Measurements from ENCODE around the gene LYST.
A peak's percentile ranks its signal among the peaks of the same experiment; 100 is the strongest.

The LYST gene

DNA sequence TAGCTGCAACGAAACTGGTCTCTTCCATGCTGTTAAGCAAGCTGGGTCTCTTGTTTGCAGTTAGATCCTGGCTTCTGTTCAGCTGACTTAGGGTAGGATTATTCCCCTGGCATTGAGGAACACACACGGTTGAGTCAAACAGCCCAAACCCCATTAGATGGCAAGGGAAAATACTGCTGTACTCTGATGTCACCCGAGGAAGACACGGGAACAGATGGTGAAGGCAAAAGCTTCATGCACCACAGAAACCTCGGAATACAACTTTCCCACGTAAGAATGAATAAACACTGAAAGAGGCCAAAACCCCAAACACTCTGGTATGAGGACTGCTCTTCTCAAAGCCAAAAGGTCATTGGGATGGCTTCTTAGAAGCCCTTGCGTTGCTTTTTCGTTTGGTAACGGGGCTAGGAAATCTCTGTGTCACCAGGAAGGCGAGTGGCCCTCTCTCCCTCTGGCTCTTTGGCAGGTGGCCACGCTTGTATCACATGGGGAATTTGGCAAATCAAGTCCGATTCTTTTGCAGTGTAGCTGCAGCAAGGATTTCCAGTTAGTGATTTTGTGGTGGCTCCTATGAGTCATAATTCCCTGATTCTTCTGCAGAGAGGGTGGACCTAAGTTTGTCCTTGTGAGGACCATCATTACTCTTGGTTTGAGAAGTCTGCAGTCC is 16.7 kb upstream of the LYST start:
- no peak for DNase-seq

DNA sequence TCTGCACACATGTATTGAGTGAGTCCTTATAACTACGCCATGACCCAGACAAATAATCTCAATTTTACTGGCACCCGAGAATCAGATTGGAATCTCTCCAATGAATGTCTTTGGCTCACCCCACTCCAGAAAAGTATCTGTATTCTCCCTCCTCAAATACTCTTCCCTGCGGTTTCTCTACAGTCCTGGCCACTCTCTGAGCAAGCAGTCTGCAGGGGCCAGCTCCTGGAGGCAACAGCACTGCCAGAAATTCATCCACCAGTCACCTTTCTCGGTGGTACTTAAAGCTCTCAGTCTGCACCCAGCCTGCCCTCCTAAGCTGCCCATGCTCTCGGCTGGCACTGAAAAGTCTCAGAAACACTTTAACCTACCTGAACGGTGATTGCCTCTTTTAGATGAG is 16.1 kb upstream of the LYST start:
- DNase-seq = no peak

DNA sequence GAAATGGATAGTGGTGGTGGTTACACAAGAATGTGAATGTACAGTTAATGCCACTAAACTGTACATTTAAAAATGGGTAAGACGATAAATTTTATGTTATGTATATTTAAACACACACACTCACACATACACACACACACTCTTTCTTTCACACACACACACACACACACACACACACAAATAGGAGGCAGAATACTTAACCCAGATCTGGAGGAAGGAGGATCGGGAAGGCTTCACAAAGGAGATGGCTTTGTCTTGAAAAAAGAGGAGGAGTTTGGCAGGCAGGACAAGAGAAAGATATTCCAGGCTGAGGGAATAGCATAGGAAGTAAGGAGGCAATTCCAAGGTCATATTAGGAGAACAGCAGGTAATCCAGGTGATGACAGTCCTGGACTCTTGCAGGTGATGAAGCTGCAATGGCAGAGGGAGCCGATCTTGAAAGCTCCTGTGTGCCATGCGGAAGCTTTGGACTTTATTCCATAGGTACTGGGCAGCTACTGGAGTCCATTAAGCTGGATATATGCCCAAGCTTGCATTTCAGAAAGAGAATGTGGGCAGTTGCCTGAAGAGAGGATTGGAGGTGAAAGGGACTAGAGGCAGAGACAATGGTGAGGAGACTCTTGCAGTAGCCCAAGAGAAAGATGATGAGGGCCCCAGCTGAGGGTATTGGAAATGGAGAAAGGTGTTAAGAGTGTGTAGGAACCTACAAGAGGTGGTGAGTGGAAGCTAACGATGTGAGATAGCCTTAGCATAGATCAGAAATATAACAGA is 15.4 kb upstream of the LYST start:
- DNase-seq = no peak

DNA sequence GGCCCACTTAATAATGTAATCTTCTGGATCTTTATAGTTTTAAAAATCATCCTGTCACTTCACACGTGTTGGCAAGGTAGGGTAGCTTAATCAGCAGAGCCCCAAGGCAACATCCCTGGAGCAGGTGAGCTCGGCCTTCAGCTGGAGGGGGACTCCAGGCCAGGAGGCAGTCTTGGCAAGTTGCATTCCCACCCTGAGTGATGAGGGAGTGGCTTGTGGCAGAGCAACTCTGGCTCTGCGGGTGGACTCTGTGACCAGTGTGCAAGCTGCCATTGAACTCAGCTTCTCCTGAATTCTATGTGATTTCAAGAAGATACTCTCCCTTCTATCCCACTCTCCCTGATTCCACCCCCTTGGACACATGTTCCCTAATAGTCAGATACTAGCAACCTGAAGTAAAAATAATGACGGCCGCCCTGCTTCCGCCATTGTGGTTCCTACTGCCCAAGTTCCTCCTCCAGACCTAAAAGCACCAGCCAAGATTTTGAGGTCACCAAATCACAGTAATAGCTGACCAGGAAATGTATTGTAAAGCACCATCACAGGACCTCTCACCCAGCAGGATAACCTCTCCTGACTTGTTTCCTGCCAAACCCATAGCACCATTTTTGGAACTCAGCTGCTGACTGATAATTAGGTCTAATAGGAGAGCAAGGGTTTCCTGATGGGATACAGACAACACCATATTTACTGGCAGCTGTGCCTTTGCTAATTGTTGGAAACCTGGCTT is 11.5 kb upstream of the LYST start:
- no peak for DNase-seq

DNA sequence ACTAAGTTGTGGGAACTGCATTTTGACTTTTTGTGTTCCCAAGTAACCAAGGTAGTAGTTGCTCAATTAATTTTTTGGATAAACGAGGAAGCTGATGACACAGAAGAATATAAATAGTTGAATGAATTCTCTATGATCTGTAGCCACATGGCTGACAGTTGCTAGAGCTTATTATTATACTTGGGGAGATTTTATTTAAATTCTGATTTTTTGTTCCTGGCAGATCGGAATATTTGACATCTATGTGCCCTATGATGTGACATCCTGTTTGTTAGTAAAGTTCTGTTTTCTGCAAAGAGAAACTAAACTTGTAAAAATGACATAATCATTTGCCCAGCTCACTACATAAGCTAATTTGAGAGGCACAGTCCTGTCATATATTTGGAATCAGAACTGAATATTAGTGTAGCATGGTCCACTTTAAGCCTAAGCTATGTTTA is 9.7 kb upstream of the LYST start:
- no peak for DNase-seq

DNA sequence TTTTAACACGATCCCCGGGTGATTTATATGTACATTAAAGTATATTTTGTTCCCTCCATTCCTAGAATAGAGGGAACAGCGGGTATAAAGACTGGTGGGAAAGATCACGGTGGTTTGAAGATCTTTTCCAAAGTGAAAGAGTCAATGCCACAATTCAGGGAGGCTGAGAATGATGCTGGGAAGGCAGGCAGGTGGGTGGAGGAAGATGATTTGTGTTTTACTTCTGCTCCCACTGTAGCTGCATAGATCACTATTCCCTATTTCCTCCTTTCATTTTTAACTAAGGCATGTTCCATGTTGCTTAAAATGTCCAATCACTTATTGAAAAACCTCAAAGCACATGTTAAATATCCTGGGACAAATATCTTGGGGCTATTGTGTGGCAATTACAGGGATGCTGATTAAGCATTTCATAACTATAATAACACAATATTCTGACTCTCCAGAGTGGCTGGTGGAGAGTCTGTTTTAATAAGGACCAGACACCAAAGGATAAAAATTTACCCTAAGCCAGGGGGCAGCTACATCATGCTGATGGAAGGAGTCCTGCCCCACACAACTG is 8.4 kb upstream of the LYST start:
- DNase-seq = no peak

DNA sequence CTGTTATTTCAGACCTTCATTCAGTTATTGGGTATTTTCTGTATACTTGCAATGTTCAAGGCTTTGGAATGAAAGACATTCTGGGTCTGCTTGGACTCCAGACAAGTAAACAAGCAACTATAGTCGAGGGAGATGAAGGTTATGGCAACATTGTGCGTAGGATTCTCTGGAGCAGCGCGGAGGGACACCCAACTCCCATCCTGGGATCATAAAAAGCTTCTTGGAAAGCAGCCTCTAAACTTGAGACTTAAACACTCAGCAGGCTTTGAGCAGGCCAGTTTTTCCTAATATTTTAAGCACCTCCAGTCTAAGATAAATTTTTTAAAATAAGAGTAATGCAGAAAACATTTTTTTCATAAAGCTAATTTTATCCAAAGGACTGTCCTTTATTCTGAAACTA is 7.6 kb upstream of the LYST start:
- DNase-seq = no peak

DNA sequence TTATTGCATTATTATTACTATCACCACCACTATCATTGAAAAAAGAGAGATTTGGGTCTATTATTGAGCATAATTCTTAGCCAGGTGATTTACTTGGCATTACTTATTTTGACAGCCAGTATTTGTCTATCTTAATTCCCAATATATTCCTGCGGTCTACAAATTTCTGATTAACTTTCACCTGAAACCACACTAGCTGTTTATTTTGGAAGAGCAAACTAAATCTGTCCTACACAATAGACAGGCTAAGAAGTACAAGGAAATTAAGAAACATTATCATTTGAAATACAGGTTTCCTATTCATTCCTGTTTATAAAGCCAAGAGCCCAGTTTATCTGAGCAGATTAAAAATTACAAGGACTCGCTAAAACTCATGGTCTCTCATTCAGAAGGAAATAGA is 6.9 kb upstream of the LYST start:
- no peak for DNase-seq

DNA sequence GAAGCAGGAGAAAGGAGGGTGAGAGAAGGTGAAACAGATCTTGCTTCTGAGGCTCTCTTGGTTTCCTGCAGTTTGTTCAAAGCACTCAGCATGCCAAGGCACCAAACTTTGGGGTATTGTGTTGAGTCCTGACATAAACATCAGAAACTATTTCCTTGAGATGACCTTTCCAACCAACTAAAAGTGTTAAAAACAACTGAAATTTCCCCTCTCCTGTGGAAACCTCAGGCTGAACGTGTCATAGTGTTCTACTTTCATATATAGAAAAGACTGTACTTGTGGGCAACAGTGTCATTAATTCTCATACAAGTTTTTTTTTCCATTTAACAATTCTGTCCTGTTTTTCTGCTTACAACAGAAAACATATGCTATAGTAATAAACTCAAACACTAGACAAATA is 6.3 kb upstream of the LYST start:
- no peak for DNase-seq

DNA sequence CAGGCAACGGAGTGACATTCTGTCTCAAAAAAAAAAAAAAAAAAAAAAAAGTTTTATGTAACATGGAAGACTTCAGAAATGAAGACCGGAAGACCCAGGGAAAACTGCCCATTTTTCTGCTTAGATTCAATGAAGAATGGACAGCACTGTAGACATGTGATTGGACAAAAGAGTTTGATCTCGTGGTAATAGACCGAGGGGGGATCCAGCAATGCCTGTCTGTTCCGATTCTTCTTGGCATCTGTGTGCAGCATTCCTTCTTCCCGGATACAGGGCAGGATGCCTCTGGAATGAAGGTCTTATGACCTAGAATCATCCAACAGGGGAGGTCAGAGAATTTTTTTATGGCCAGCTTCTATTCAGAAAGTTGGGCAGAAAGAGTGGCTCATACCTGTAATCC is 5.6 kb upstream of the LYST start:
- no peak for DNase-seq

DNA sequence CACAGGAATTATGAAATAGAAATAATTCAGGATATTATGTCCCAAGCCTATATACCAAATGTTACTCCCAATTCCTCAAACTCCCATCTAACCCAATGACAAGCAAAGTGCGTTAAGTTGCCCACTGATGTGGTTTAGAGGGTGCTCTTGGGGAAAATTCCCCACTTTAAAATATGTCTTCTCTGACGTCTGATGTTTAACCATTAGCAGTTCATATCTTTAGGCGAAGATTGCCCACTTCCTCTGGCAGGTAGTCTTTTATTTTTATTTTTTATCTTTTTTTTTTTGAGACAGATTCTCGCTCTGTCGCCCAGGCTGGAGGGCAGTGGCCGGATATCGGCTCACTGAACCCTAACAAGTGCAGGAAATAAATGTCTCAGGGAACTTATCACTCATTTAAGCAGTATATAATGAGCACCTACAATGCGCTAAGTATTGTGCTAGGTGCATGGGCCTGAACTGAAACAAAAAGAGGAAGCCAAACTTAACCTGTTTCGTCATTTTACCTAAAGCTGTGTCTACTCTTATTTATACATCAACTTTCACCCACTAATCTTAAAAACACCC is 1.3 kb upstream of the LYST start:
- peak; percentile 48 for DNase-seq

DNA sequence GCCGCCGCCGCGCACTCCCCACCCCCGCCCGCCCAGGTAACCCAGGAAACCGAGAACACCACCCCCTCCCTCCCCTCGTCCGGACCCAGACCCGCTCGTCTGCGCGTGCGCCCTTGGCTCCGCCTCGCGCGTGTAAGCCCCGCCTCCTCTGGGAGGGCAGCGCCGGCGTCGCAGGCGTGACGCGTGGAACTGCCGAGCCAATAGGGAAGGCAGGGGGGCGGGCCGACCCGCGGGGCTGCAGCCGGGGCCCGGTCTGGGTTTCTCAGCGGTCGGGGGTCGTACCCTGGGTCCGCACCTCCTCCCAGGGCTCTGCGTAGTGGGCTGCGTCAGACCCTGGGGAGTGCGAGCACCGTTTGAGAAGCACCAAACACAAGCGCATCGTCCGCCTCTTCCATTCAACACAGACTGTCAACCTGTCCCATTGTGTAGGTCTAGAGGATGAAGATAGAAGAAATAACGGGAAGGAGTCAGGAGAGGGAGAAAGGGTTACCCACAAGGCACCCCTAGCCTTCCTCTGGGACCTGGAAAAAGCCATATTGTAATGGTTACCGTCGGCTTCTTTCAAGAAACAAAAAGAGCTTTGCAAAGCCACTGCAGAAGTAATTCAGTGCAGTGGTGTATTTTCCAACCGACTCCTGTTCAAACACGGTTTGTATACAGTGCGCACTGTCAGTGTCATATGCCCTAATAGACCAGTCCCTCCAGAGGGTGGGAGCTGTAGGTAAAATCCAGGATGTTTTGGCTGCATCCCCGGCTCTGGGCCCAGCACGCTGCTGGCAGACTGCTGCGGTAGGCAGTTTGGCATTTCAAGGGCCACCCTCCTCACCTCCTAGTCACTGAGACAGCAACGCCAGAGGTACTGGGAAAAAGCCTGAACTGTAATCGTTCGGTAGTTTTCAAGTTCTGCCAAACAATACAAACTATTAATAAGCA is 473 bp upstream of the LYST start:
- DNase-seq = peak; percentile 98

DNA sequence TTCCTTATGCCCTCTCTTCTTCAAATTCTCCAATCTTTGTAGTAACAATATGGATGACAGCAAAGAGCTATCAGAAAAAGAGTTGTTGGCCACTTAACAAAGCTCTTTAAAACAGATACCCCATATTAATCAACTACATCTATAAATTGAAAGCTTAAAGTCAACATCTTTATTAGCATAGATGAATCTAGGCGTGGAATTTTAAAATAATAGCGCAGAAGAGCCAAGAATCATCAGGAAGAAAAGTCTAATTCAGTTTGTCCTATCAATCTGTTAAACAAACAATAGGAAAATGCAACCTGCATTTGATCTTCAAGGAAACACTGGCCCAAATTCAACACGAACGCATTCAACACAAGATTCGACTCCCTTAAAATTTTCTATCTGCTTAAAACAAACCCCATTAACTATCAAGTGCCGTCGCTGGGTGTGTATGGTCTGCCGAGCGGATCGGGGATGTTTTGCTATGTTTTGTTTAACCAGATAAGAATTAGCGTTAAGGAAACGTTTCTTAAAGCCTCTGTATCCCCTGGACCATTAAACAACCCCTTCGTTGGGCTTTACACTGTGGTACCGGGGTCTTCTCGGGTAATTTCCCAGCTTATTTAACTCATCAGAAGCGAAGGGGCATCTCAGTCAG is 1.0 kb downstream of the LYST start:
- DNase-seq = no peak

DNA sequence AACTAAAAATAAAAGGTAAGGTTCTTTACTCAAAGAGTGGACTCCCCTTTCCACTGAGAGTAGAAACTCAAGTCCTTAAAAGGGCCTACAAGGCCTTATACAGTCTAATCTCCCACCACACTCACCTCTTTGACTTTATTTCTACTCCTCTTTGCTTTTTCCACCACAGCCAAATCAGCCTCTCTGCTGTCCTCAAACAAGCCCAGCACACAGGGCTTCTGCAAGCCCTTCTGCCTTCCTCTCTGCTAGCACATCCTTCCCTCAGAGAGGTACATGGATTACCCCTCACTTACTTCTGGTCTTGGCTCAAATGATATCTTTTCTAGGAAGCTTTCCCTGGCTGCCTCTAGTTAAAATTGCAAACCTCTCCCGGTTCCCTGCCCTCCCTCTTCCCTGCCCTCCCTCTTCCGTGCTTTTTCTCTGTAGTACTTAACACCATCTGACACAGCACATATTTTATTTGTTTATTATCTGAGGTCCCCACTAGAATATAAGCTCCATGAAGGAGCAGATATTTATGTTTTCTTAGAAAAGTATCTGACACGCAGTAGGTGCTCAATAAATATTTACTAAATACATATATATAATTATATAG is 1.7 kb downstream of the LYST start:
- no peak for DNase-seq

DNA sequence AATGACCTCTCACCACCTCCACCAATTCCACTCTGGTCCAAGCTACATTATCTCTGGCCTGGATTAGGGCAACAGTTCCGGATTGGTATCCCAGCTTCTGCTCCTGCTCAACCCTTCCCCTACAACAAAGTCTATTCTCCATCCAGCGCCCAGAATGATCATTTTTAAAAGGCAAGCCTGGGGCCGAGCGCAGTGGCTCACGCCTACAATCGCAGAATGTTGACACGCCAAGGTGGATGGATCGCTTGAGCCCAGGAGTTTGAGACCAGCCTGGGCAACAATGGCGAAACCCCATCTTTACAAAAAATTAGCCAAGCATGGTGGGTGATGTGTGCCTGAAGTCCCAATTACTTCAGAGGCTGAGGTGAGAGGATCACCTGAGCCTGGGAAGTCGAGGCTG is 2.2 kb downstream of the LYST start:
- no peak for DNase-seq

DNA sequence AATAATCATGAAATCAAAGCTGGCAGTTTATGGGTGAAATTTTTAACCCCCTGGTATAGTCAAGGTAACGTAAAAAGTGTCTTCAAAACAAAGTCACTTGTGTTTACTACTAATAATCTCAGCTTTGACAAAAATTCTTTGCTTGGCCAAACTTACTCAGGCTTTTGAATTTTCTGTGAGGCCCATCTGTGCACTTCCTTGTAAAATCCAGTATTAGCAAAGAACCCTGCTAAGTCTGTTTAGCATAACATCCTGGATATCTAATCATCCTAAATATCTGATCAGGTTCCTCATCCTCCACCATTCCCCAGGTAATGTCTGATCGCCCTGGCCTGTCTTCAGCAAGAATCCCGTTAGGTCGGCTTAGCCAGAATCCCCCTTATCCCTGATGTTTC is 3.0 kb downstream of the LYST start:
- DNase-seq = no peak

DNA sequence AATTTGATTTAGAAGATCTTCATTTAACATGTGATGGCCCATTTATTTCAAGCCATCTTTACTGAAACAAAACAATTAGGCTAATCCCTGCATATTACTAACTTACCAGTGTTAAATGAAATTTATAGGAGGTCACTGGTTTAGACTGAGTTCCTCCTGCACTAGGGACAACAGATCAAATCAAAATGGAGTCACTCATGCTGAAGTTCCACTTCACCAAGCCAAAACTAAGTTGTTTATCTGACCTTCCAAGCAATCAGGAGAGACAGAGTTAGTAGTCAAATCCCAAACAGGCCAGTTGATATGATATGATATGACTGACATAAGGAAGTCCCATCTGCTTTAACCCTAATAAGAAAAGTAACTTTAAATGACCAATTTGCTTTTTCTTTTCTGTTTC is 4.8 kb downstream of the LYST start:
- DNase-seq = no peak

DNA sequence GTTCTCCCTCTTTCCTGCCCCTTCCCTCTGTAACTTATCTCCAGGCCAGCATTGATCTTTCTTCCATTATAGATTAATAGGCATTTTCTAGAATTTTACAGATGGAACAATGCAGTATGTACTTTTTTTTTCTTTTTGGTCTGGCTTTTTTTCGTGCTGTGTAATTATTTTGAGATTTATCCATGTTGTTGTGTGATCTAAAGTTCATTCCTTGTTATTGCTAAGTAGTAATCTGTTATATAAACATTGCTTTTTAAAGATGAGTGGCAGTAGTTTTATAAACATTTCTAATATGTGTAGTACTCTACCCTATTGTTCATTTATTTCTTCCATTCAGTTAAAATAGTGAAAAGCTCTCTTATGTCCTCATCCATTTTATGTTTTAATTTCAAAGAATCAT is 5.9 kb downstream of the LYST start:
- no peak for DNase-seq

DNA sequence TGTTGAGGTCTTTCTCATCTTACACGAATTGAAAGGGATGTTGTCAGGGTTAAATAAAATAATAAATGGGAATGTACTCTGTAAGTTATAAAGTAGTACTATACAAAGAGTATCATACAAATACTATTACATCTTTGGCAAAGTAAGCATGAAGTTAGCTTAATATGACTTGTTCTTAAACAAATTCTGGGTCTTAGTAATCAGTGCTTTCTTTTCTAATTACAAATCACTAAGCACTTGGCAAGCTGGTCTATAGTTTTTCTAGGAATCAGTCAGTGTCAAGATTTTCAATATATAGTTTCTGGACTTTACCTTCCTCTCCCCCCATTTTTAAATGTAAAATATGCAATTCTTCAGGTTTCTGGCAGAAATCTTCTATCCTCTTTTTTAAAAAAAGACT is 6.9 kb downstream of the LYST start:
- DNase-seq = no peak

DNA sequence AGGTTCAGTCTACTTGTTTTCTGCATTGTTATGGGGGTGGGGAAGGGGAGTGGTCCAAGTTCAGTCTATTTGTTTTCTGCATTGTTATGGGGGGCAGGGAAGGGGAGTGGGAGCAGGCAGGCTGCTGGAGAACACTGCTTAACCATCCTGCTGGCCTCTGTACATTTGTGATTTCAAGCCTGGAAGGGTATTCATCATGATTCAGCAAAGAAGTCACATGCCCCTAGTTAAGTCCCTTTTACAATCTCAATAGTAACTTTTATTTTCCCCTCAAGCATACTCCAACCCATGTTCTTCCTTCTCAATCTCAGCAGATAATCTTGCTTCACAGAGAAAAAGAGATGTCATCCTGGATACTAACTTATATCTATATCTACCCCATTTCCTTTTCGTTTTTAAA is 7.9 kb downstream of the LYST start:
- DNase-seq = no peak

DNA sequence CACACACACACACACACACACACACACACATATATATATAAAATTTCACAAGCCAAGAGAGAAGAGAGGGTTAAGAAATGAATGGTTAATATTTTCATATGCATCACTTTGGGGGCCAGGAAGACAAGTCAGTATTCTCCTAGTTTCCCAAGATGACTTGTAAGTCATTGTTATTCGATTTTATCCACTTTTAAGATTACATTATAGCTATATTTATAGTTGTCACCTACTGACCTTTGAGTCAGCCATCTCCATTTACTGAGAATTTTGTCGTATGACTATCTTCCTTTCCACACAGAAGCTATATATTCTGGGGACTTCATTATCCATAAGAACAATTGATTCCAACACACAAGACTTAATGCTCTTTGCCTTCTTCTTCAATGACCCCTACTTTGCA is 8.9 kb downstream of the LYST start:
- no peak for DNase-seq

Data from activated CD4-positive, alpha-beta T cell treated with anti-CD3 and anti-CD28 coated beads, Interleukin-2, amount 50 U/mL, for 1 hour (primary cell).